C4-2B (cell line): ENCODE data around the gene SETBP1.

Source experiments
- CTCF ChIP-seq: fragments of 450-650 bp; conservative IDR thresholded peaks from 2 replicates; pipeline ENCODE4 v1.5.1; 2017; ENCODE audit warnings: mild to moderate bottlenecking
- ZFX ChIP-seq: fragments of 450-650 bp; IDR thresholded peaks from 2 replicates; pipeline ENCODE4 v1.6.1; 2017

- TF ChIP-seq CTCF (no peak), ZFX (no peak)
These were observed 217.8 kb downstream of the SETBP1 start for GRCh38 chr18:44898498-44898897.
